B cell (primary cell): Measurements from ENCODE around the gene CST6.
A peak's percentile ranks its signal among the peaks of the same experiment; 100 is the strongest.

Experiments
- CTCF ChIP-seq: fragments of 200-600 bp; IDR thresholded peaks from one replicate; pipeline ENCODE4 v1.8.0; 2022; ENCODE audit warnings: antibody characterized with exemption, mild to moderate bottlenecking
- EZH2 ChIP-seq: IDR thresholded peaks from 2 replicates; pipeline ENCODE4 v1.6.1; 2012; ENCODE audit warnings: borderline replicate concordance, low read depth, mild to moderate bottlenecking, moderate library complexity, low read length; ENCODE audit not compliant: insufficient read depth, poor library complexity, severe bottlenecking

DNA sequence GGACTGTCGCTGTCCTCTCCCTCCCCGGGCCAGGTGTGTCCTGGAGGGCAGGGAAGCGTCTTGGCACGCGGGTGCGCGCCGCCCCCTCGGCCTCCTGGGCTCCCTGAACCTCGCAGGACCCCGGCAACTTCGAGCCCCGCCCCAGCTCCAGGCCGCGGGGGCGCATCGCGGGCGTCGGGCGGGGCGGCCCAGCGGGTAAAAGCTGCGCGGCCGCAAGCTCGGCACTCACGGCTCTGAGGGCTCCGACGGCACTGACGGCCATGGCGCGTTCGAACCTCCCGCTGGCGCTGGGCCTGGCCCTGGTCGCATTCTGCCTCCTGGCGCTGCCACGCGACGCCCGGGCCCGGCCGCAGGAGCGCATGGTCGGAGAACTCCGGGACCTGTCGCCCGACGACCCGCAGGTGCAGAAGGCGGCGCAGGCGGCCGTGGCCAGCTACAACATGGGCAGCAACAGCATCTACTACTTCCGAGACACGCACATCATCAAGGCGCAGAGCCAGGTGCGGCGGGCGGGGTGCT, at the start of gene CST6:
- no peak for TF ChIP-seq CTCF
- peak; percentile 93 for TF ChIP-seq EZH2
